Limb (tissue), 2 donors: ENCODE measurements around the gene KCNT1.

Source experiments
- DNase-seq, 2 donors: peaks; one replicate each; pipeline ENCODE4 v3.0.0-alpha.2; 2016; ENCODE audit errors: extremely low spot score in 2 of 2

Gene KCNT1

DNA sequence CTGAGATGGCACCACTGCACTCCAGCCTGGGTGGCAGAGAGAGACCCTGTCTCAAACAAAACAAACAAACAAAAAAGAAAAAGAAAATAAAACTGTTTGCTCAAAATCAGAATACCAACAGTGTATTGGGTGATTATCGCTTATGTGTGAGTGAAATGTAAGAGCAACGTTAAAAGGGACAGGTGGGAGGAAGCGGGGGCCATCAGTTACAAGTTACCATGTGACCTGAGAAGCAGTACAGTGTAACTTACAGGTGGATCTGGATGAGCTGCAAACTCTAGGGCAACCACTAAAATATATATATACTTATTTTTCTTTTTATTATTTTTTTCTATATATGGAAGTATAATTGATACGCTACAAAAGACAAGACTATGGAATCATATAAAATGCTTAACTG, 93.4 kb downstream of the KCNT1 start:
- no peak for DNase-seq

DNA sequence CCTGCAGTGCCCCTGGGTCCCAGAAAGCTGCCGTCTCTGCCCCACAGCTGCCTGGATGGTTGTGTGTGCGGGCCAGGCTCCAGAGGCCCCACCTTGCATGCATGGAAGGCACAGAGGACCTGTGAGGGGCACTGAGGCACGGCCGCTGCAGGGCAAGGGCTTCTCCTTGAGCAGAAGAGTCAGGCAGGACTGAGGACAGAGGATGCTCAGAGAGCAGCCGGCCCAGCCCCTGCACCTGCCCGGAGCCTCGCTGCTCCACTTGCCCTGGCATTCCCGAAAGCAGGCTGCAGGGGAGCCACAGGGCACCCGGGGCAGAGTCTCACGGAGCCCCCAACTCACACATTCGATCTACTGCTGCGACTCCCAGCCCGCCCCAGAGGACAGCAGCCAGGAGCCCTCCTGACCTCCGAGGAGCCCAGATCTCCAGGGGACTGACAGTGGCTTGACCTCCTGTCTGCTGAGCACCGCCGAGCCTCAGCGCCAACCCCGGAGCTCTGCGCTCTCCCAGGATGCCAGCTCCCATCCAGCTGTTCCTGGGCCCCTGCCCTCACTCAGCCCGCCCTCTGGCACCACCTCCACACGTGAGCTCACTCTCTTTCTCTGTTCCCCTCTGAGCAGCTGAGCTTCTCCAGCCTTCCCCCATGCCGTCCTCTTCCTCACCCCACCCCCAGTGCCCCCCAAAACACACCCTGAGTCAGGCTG, 95.0 kb downstream of the KCNT1 start:
- no peak for DNase-seq

DNA sequence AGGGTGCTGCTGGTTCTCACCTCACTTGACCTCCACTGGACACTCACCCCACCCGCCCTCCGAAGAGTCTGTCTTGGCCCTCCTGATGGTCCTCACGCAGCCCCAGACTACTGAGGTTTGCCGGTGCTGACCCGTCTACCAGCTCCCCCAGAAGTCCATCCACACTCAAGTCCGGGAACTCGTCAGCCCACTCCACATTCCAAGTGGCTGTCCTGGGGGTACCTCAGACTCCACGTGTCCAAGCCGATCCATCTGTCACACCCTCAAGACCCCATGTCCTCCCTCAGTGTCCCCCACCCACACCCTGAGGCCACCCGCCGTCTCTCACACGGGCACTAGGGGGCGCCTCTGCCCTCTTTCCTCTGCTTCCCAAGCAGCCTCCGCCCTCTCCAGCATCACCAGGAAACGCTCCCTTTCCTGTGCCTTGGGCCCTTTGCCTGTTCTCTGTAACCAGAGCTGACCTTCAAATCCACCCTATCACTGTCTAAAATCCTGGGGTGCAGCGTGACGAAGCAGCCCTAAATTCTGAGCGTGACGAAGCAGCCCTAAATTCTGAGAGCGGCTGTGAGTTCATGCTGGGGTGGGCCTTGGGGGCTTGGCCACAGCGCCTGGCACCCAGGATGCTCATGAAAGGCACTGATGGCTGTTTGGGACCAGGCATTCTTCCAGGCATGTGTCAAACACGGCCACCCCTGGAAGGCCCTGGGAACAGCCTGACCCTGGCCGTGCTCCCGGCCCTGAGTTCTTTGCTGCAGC, 95.7 kb downstream of the KCNT1 start:
- DNase-seq = peak; percentile 14 to 59

DNA sequence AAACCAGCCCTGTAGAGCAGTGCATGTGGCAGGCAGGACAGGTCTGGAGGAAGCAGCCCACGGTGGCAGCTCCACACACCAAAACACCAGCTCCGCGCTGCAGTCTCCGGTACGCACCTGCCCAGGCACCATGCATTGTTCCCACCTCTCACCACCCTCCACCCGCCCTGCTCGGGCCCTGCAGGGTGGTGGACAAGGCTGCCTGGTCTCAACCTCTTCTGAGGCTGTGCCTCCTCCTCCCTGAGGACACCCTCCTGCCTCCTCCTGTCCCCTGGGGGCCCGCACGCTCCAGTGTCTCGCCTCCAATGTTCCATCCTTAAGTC, 96.2 kb downstream of the KCNT1 start:
- no peak for DNase-seq

DNA sequence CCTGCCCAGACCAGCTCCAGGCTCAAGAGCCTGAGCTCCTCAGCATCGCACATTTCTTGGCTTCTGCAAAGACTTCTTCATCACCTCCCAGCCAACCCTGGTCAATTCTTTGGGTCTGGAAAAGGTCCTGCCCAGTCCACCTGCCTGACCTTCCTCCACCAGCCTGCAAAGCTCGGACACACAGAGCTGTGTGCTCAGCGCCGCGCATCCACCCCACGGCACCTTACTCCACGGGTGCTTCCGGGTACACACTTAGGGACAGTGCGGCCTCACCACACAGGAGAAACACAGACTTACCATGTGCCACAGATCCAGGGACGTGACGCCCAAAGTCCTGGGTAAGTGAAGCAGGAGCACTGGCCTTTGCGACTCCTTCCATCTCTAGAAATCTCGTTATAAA, 97.3 kb downstream of the KCNT1 start:
- no peak for DNase-seq

DNA sequence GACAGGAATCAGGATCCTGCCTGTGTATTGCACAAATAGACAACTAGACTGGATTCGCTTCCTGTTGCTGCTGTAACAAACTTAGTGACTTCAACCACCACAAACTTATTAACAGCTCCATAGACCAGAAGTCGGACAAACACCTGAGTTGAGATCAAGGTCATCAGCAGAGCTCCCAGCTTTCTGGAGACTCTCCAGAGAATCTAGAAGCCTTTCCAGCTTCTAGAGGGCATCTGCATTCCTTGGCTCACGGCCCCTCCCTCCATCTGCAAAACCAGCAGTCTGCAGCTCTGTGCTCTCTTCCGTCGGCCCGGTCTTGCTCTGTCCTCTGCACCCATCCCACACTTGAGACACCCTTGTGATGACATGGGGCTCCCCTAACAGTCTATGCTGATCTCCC, 99.1 kb downstream of the KCNT1 start:
- no peak for DNase-seq

DNA sequence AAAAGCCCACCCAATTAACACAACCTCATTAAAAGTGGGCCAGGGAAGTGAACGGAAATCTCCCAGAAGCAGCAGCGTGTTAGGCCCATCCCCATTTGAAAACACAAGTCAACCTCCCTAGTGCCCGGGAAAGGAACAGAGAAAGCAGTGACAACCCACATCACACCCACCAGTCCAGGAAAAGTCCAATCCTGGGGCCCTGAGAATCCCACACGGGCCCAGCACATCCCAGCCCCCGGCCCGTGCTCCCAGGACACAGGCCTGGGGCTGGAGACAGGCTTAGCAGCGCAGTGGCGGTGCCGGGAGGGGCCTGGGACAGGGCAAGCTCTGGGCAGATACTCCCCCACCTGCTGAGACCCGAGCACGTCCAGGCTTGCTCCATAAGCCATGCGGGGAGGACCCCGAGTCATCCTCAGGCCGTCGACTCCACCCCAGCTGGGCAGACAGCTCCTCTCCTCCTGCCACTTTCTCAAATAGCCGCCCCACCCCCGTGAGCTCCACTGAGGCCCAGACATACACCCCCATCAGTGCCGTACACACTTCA, 101.0 kb downstream of the KCNT1 start:
- no peak for DNase-seq

DNA sequence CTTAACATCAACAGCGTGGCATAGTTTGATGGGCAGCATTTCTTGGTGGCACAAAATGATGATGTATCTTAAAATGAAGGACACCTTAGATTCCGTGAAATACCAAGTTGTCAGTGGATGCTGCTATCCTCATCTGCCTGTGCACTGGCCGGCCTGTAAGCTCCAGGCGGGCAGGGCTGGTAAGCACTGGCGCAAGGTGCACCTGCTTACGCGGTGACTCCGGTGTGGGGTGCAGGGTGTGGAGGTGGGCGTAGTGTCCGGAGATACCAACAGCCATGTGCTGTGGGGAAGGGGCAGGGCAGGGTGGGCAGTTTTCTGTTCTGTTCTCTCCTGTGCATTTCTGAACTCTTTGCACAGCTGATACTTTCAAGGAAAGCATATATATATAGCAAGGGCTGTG, 101.5 kb downstream of the KCNT1 start:
- no peak for DNase-seq

DNA sequence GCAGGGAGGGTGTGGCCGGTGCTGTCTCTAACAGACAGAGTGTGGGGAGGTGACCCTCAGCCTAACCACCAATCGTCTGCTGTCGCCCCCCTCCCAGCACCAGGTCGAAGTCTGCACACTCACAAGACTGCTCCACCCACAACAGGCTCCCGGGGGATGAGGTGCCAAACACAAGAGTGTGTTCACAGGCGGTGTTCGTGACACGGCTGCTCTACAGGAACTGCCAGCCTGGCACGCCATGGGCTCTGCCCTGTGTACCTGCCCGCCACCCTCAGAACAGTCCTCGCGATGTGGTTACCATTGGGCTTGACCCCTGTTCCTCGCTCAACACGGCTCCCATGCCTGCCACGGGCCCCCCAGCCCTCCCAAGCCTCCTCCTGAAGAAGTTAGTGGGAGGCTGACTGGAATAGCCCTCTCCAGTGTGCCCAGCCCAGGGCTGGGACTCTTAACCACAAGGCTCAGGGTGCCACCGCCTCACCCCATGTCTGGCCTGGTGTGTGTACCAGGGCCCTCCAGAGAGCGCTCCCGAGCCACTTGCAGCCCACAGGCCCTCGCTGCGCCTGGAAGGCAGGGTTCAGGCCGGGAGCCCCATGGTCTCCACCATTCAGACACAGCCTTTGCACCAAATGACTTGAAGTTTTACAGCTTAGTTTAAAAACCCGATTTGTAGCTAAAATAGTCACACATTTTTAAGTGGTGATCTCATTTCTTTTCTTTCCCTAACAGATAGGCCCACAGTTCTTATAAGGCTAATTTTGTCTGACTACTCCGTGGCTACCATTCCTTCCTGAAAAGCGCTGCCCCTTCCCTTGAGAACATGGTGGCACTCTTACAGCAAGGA, 102.8 kb downstream of the KCNT1 start:
- no peak for DNase-seq

DNA sequence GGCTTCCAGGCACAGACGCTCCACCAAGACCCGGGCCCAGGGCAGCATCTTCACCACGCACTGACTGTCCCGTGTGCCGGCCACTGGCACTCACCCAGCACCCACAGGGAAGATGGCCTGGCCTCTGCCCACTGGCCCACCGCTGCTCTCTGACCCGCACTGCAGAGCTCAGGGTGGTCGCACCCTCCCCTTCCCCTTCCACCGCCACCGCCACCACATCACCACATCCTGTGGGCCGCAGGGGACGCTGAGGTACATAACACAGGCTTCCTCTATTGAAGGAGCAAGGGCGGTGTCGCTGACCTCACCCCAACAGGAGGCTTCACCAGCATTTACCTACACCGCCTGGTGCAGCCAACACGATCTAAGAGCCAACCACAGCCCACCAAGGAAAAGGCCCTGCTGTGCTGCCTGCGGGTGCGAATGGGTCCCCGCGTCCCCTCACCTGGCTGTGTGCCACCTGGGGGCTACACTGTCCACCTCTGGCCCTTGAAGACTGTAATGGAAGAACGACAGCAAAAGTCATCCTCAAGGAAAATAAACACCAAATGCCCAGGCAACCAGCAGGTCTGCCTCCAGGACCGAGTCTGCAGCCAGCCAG, 103.5 kb downstream of the KCNT1 start:
- DNase-seq = no peak

DNA sequence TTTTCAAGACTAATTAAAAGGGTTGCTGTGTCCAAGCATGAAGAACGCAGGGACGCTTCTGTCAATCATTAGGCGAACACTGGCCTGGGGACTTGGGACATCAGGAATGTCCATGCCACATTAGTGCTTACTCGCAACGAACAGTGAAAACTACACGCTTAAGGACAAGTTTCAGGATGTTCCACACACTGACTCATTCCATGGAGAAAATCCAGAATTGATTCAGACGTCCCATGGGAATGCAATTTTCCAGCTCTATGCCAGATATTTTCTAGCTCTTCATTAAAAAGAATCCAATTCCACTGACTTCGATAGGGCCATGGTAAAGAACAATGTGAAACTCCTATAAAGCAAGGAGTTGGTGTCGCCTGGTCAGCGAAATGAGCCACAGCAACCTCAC, 107.2 kb downstream of the KCNT1 start:
- no peak for DNase-seq

DNA sequence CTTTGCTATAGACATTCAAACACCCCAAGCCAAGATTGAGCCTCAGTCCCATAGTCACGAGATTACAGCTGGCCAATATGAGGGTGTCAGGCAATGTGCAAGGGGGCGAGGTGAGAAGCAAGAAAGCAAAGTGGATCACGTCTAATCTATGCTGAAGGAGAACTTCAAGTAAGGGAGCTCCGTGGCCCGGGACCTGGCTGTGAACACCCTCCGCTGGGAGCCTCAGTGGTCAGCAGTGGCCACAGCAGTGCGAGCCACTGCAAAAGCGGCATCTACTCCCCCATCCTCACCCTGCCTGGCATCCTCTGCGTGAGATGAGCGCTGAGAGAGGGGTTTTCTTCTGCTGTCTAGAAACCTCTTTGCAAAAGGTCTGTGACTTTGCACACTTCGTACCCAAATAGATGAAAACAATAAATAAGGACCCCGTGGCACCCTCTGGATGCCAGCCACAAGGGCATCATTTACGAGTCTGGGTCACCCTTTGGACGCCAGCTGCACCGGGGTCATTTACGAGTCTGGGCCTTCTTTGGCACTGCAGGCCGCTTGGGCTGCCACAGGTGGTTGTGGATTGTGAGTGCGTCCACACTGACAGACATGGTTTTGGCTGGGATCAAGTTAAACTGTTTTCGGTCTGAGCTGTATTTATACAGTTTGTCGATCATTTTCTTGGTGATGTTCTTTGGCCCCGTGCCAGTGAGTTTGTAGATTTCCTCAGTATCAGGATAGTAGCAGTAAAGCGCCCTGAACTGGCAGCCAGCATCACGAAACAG, 109.0 kb downstream of the KCNT1 start:
- no peak for DNase-seq

DNA sequence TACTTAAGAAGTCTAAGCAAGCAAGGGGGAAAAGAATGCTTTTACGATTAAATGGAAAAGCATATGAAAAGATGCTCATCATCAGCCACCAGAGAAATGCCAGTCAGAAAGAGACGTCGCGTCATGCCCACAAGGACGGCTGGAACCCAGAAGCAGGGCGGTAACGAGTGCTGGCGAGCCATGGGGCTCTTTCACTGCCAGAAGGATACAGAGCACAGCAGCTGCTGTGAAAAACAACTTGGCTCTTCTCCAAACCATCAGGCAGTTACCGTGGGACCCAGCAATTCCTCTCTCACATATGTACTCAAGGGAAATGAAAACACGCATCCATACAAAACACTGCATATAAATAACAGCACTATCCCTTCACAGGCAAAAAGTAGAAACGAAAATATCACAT, 109.8 kb downstream of the KCNT1 start:
- DNase-seq = peak in 1 of 2 donors; percentile 69

DNA sequence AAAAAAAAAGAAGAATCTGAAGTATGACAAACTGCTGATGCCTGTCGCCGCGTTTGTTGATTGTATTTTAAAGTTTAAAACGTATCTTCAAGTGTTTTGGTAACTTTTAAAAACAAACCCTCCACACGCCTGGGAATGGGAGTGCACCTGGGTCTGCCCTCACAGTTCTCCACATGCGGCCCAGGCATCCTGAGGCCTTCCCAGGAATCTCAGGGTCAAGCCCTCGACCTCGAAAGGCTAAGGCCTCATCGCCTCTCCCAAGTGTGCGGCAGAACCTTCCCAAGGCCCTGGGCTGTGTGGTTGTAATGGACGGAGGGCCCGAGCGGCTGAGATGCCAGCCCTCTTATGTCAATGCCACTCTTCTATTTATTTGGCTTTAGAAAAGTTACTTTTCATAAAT, 111.0 kb downstream of the KCNT1 start:
- DNase-seq = no peak

DNA sequence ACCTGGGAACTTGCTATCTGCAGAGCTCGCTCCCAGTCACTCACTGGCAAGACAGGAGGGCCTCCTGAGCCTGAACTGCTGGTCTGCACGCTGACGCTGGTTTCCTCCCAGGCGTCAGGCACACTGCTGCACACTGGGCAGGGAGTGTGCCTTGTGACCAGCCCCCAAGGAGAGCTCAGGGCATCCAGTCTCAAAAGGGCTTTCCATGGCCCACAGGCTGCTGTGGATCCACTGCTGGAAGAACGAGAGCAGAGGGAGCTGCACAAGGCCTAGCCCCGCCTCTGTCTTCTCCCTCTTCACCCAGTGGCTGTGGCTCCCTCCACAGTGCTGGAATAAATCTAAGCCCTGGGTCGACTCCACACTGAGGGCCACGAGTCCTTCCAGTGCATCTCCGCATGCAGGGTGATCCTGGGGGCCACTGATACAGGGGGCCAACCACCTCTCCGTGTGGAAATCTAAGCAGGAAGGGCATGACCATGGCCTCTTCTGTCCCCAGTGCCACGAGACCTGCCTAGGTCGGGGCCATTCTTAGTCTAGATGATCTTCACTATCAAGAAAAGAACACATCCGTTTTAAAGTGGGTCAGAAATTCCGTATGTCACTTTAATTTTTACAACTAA, 111.8 kb downstream of the KCNT1 start:
- no peak for DNase-seq

DNA sequence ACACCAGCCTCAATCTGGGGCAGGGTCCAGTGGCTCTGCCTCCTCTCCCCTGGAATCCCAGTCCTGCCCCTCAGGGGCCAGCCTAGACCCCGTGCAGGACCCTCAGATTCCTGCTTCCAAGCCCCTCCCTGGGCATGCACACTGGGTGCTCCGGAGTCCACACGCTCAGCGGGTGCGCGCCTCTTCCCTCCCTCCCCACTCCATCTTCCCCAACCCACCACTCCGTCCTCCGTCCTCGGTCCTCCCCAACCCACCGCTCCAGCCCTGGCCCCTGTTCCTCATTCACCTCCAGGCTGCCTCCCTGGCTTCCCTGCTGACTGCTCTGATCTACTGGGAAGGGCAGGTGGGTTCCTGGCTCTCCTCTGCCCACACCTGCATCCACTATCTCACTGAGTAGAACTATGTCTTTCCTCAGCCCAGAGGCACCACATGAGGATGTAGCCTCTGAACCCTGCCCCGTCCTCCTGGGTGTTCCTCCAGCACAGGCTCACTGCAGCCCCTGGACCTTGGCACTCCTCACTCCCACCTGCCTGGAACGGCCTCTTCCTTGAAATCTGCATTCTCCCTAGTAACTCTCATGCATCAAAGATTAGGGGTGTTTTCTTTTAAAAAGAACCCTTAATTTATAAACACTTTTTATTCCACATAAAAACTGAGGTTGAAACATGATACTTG, 112.6 kb downstream of the KCNT1 start:
- no peak for DNase-seq

DNA sequence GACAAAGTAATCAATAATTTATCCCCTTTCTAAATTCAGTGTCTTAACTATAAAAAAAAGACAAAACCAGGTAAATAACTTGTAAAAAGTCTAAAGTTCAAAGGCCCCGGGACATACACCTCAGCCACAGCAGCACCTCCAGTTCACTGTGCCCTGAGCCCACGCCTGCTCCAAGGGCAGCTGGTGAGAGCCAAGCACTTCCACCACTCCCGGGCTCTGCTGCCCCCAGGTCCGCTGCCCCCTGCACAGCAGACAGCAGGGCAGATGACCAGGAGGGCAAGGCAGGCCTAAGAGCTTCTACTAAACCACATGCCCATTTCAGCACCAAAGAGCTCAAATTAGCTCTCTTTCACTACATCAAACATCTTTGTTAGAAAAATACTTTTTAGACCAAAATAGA, 113.4 kb downstream of the KCNT1 start:
- no peak for DNase-seq

DNA sequence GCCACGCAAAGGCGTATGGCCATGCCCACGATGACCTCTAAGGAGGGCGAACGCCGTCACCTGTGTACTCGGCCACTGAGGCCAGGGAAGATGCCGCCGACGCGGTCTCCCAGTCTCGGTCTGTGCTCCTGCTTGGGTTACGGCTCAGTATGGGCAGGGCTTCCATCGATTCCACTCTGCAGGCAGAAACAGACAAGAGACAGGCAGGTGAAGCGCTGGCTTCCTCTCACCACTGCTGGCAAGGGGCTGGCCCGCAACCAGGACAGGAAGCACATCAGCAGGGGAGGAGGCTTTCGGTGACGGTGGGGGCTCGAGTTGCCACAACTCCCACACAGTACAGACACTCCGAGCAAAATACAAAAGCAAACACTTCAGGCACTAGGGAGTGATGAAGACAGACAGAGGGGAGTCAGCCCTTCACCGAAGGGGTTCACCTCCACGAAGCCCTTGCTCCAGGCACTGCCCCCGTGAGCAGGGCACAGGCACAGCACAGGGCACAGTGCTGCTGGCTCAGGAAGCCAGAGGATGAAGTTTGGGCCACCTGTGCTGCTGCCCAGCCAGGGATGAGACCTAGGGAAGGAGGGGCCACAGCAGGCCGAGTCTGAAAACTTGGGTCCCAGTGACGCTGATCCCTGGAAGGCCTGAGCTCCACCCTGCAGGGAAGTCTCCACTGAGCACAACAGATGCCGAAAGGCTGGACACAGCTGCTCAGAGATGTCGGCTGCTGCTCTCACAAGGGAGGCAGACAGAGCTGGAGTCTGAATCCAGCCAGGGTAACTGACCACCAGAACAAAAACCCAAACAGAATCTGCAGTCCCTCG, 114.1 kb downstream of the KCNT1 start:
- no peak for DNase-seq

DNA sequence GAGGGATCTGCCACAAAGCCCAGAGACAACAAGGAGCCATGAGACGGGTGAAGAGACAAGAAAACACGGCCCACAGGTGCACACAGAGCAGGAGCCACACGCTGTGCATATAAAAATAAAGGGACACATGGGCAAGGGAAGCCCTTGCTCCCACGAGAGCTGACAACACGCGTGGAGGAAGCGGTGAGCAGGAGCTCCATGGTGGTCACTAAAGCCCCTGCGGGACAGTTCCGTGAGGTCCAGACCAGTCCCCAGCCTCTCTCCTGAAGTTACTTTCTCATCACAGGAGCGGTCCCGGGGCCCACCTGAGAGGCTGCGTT, 114.6 kb downstream of the KCNT1 start:
- DNase-seq = no peak
